ENCODE results near the gene SERPINA5.

GRCh38 chr14:94630396-94630795 lies 49.2 kb downstream of the SERPINA5 start:
- TF ChIP-seq CTCF (IDR thresholded peaks at IDR 0.05): no peak
- TF ChIP-seq EP300 (IDR thresholded peaks at IDR 0.05): no peak
